GM23338 (cell line): ENCODE results near the gene FABP6.

ENCODE experiments used
- CREB1 ChIP-seq: fragments of 250-450 bp; sonication (Bioruptor Pico); IDR thresholded peaks from 2 replicates; pipeline ENCODE4 v1.5.0; 2020; ENCODE audit warnings: low read depth, mild to moderate bottlenecking, moderate library complexity
- CTCF ChIP-seq, 2 experiments: fragments of 200-600 bp in 1 of 2; sonication (generic) in 1 of 2; conservative IDR thresholded peaks; 2 replicates each; pipeline versions ENCODE4 v1.5.1 to v1.6.1; 2016 to 2017; ENCODE audit warnings: antibody characterized with exemption in 2 of 2, low read depth in 2 of 2, mild to moderate bottlenecking in 2 of 2, moderate library complexity in 1 of 2
- EZH2 ChIP-seq: fragments of 200-600 bp; sonication (generic); IDR thresholded peaks from one replicate; pipeline ENCODE4 v1.8.0; 2017; ENCODE audit warnings: antibody characterized with exemption, mild to moderate bottlenecking, low read depth; ENCODE audit not compliant: unreplicated experiment
- EZH2phosphoT487 ChIP-seq: fragments of 200-600 bp; sonication (generic); IDR thresholded peaks from one replicate; pipeline ENCODE4 v1.8.1; 2018; ENCODE audit warnings: antibody characterized with exemption; ENCODE audit not compliant: unreplicated experiment
- JUNB ChIP-seq: IDR thresholded peaks from one replicate; pipeline ENCODE4 v1.6.1; 2016; ENCODE audit warnings: antibody characterized with exemption; ENCODE audit not compliant: unreplicated experiment
- NANOG ChIP-seq: IDR thresholded peaks from 2 replicates; pipeline ENCODE4 v1.6.1; 2016; ENCODE audit warnings: antibody characterized with exemption, borderline replicate concordance
- POLR2AphosphoS5 ChIP-seq: IDR thresholded peaks from 2 replicates; pipeline ENCODE4 v1.6.1; 2016; ENCODE audit warnings: antibody characterized with exemption, low read depth
- REST ChIP-seq: IDR thresholded peaks from one replicate; pipeline ENCODE4 v1.6.1; 2018; ENCODE audit warnings: antibody characterized with exemption; ENCODE audit not compliant: unreplicated experiment
- STAT1 ChIP-seq: IDR thresholded peaks from one replicate; pipeline ENCODE4 v1.6.1; 2016; ENCODE audit warnings: antibody characterized with exemption; ENCODE audit not compliant: unreplicated experiment
- ZNF114 ChIP-seq: fragments of 250-450 bp; sonication (Bioruptor Pico); IDR thresholded peaks from 2 replicates; pipeline ENCODE4 v1.5.0; 2020; ENCODE audit warnings: mild to moderate bottlenecking, moderate library complexity
- ZNF331 ChIP-seq: fragments of 250-450 bp; sonication (Bioruptor Pico); IDR thresholded peaks from 2 replicates; pipeline ENCODE4 v1.5.0; 2020; ENCODE audit warnings: low read depth, mild to moderate bottlenecking, moderate library complexity

GRCh38 chr5:160188141-160189015 lies 40.9 kb upstream of the FABP6 start:
- peak in 1 of 2 experiments; percentile 29; a peak in 3 of 4 replicates for TF ChIP-seq CTCF (conservative IDR thresholded peaks at IDR 0.05; ENCODE audit: low read depth in 2 of 2)
- peak; percentile 53 for TF ChIP-seq POLR2AphosphoS5
- TF ChIP-seq EZH2 = no peak
- no peak for TF ChIP-seq EZH2phosphoT487
- TF ChIP-seq REST = no peak
- no peak for TF ChIP-seq ZNF331 (CRISPR knock-in tag)
- no peak for TF ChIP-seq JUNB
- TF ChIP-seq ZNF114 (CRISPR knock-in tag) = no peak
- no peak for TF ChIP-seq CREB1 (CRISPR knock-in tag)
- TF ChIP-seq STAT1 = no peak
- TF ChIP-seq NANOG = no peak
